HEK293 (cell line): ENCODE data around the gene KATNAL1.
"Not testable (repeated sequence)": the region's sequence is repeated elsewhere in the genome, so short reads cannot be mapped to it uniquely, and the experiment has no call there.

Experiments used
- CTCF ChIP-seq: fragments of 450-650 bp; formaldehyde crosslinking; IDR thresholded peaks from 2 replicates; pipeline ENCODE4 v1.5.1; 2016; ENCODE audit warnings: missing biosample characterization, missing genetic modification characterization
- REST ChIP-seq: fragments of 450-650 bp; formaldehyde crosslinking; IDR thresholded peaks from 2 replicates; pipeline ENCODE4 v1.5.1; 2016; ENCODE audit warnings: missing biosample characterization, missing genetic modification characterization
- ZNF18 ChIP-seq: fragments of 450-650 bp; formaldehyde crosslinking; IDR thresholded peaks from 2 replicates; pipeline ENCODE4 v1.5.1; 2016; ENCODE audit warnings: missing biosample characterization, missing genetic modification characterization
- ZNF670 ChIP-seq: fragments of 450-650 bp; formaldehyde crosslinking; IDR thresholded peaks from 2 replicates; pipeline ENCODE4 v1.5.1; 2016; ENCODE audit warnings: missing biosample characterization, missing genetic modification characterization, low read depth

GRCh38 chr13:30174250-30174649, 133.1 kb downstream of the KATNAL1 start:
- not testable (repeated sequence) for TF ChIP-seq ZNF670; CTCF (tag by site-specific recombination); ZNF18 (tag by site-specific recombination); REST
